ENCODE data around the gene SIPA1. TPM values are rescaled to one million over a fixed set of nuclear protein-coding genes. Genes with fewer than 3 reads are reported as not detected.

SIPA1 gene
- 22.5 TPM for total RNA-seq
- long read RNA-seq, transcript SIPA1-209 (16 exons, 3,521 nt), result major isoform, 71 of 130 reads
- long read RNA-seq, partial matches to known transcripts, result 43 of 130 reads
- long read RNA-seq, other reads (novel, unspliced or antisense), result 16 of 130 reads

DNA sequence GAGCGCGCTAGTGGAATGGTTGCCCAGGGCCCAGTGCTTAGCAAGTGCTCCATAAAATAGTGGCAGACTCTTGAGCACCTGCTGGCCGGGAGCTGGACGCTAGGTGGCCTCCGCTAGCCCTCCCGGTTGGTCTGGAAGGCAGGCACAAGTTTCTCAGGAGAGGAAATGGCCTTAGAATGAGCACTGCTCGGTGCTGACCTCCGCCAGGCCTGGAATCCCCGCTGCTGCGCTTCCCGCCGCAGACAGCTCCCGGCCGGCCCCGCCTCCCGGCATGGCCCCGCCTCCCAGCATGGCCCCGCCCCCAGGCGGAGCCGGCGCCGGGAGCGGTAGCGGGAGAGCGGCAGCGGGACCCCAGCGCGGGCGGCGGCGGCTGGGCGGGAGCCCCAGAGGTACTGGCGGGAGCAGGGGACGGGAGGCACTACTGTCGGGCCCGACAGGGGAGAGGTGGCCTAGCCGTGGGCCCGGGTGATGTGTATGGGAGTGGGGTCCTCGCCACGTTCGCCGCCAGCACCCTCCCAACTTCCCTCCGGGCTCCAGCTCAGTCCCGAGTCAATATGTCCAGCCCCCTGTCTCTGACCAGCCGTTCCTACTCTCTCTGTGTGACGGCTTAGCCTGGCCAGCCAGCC is at the start of gene SIPA1:
SIPA1 (plus strand) TSS at position 308 of the 626 bp plus-strand sequence. CDS start 2,821 bp downstream, outside the sequence.
- intact Hi-C loops (cut with DNase I), result loop anchor here (10.0 kb wide), 1 partner anchor 67 kb away; no protein-coding TSS in a partner anchor
- ATAC-seq (ENCODE audit: poor library complexity) (peak; percentile 92), DNase-seq (peak; percentile 84)

DNA sequence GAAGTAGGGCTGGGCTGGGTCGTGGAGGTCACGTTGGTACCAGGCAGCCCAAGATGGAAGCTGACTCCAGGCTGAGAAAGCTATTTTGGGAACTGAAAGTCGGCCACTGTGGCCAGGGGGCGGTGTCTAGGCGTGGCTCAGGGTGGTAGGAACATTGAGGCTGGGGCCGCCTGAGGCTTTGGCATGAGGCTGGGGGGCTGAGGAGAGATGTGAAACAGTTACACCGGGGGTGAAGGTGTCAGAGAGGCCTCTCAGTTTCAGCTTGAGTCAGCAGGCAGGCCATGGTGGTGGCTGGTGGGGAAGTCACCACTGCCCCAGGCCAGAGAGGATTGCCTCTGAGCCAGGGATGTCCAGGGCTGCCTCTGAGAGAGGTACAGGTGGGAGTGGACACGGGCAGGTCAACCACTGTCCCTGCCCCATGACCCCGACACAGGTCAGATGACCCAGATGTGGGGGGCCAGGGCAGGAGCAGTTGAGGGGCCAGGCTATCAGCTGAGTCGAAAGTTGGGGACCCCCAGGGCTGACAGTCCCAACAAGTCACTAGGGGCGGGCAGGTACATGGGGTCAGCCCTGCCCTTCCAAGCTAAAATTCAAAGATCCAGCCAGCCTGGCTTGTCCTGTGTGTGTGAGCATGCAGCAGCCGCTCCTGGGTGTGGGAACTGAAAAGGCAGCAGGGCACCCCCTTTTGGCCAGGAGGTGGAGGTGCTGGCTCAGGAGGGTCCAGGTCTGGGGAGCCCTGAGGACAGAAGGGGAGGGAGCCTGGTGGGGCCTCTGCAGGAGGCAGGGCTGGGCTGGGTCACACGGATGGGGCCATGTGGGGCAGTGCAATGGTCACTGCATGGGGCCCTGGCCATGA is 49.5 kb upstream of the SIPA1 start:
- intact Hi-C loops (cut with DNase I), result no loop called here
- ATAC-seq (ENCODE audit: poor library complexity) (peak; percentile 68), DNase-seq (peak; percentile 76)

- no peak for DNase-seq
- intact Hi-C loops (cut with DNase I), result no loop called here
These were observed 48.3 kb upstream of the SIPA1 start for GRCh38 chr11:65589444-65590239.

DNA sequence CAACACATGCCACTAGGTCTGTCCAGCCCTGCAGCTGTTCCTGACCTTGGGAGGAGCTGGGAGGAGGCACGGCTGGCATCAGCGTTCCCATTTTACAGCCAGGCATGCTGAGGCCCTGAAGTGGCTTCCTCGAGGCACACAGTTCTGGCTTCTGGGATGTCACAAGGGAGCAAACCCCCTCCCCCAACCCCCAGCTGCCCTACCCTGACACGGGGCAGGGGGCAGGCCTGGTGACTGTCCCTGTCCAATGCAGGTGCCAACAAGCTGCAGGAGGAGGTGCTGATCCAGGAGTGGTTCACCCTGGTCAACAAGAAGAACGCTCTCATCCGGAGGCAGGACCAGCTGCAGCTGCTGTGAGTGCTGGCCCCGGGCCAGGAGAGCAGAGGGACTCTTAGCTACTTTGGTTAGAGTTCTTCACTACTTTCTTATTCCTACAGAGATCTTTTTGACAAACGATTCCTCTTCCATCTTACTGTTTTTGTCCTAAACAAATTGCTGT is 47.6 kb upstream of the SIPA1 start:
- DNase-seq (peak; percentile 77), ATAC-seq (ENCODE audit: poor library complexity) (no peak)
- intact Hi-C loops (cut with DNase I), result no loop called here

More at GRCh38 chr11:65589444-65590239, 48.3 kb upstream of the SIPA1 start:
- no peak for ATAC-seq (ENCODE audit: poor library complexity)

DNA sequence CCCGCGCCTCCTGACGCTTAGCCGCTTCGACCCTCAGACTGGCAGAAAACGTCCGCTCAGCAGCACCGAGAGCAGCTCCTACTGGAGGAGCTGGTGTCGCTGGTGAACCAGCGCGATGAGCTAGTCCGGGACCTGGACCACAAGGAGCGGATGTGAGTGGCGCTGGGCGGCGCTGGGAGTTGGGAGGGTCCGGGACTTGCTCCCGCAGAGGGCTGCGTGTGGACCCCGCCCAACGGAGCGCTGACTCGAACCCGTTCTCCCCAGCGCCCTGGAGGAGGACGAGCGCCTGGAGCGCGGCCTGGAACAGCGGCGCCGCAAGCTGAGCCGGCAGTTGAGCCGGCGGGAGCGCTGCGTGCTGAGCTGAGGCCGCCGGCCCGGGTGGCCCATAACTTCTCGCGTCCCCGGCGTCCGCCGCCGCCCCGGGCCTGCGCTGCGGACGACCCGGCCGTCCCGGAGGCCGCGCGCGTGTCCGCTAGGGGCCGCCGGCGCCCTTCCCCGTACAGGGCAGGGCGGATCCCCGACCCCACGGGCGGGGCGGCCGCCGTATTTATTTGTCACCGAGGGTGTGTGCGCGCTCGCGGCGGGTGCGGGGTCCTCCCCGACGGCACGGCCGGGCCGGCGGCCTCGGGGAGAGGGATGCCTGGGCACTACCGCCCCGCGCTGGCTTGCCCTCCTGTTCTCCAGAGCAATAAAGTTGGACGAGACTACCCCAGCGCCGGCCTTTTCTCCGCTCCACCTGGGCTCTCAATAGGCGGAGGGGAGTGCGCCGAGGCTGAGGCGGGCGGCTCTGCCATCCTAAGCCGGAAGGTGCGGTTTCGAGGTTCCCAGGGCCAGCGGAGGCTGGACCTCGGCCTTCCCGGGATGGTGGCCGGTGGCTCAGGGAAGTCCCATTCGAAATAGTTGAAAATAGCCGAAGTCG is 45.7 kb upstream of the SIPA1 start:
- DNase-seq, result no peak
- intact Hi-C loops (cut with DNase I), result no loop called here
- peak; percentile 42 for ATAC-seq (ENCODE audit: poor library complexity)

DNA sequence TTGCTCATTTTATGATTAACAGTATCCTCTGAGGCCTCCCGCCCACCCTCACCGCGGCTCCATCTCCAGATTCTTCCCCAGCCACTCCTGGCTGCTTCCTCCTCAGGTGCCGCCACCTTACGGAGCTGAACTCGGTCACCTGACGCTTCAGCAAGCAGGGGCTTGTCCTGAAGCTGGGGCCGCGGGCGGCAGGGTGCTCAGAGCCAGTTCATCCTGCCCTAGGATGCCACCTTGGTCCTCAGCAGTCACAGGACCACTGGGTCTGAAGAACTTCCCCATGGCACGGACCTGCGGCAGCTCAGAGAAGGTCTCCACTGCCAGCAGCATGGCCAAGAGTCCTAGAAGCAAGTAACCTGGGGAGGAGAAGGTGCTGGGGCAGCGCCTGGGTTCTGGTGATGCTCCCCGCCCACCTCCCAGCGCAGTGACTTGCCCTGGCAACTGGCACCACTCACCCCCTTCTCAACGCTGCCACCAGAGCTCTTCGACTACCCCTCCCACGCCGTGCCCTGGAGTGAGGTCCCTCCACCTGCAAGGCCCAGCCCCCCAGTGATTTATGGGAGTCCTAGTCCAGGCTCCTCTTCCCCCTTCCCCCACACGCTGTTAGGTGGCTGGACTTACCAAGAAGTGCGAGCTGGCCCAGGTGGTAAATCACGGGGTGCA is 44.9 kb upstream of the SIPA1 start:
- ATAC-seq (ENCODE audit: poor library complexity), result no peak
- intact Hi-C loops (cut with DNase I), result no loop called here
- DNase-seq, result no peak

- intact Hi-C loops (cut with DNase I), result no loop called here
- DNase-seq, result peak; percentile 76
These were observed 44.1 kb upstream of the SIPA1 start for GRCh38 chr11:65593518-65594414.

GRCh38 chr11:65595131-65595530 is 42.8 kb upstream of the SIPA1 start:
- no peak for DNase-seq
- ATAC-seq (ENCODE audit: poor library complexity), result no peak
- intact Hi-C loops (cut with DNase I), result no loop called here

More at GRCh38 chr11:65593518-65594414, 44.1 kb upstream of the SIPA1 start:
- ATAC-seq (ENCODE audit: poor library complexity), result peak; percentile 47

- intact Hi-C loops (cut with DNase I), result no loop called here
- DNase-seq (no peak), ATAC-seq (ENCODE audit: poor library complexity) (no peak)
These were observed 42.2 kb upstream of the SIPA1 start, which contains the start of gene KCNK7 for GRCh38 chr11:65595543-65596281. KCNK7 (minus strand) TSS chr11:65595800; CDS start chr11:65595772, 28 bp downstream.

DNA sequence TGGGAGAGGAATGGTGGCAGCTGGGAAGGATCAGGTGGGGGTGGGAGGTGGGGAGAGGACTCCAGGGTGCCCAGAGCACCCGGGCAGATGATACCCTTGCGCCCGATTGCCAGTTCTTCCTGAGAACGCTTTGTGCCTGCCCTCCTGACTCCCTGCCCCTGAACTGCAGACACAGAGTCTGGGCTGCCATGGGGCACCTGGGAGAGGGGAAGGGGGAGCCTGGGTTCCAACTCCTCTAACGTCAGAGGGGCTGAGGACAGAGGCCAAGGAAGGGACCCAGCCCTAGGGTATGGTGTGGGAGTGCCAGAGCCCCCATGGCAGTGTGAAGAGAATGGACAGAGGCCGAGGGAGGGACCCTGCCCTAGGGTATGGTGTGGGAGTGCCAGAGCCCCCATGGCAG is 41.4 kb upstream of the SIPA1 start:
- intact Hi-C loops (cut with DNase I), result no loop called here
- DNase-seq, result no peak
- ATAC-seq (ENCODE audit: poor library complexity), result no peak

DNA sequence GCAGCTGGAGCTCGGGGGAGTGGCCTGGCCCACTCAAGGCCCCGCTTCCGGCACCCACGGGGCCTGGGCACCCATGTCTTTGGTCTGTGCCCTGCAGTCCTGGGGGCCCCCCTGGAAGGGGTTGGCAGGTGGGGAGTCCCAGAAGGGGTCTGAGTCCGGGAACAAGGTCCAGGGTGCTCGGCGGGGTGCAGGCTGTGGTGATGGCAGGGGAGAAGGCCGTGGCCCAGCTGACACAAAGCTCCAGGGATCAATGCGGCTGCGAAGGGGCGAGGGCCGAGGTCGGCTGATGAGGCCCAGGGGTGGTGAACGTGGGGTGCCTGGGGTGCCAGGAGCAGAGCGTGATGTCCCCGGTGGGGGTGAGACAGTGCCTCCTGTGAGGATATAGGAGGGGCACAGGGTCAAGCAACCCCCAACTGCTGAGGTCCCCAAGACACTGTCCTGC is 39.6 kb upstream of the SIPA1 start:
- intact Hi-C loops (cut with DNase I), result no loop called here
- no peak for ATAC-seq (ENCODE audit: poor library complexity)

DNA sequence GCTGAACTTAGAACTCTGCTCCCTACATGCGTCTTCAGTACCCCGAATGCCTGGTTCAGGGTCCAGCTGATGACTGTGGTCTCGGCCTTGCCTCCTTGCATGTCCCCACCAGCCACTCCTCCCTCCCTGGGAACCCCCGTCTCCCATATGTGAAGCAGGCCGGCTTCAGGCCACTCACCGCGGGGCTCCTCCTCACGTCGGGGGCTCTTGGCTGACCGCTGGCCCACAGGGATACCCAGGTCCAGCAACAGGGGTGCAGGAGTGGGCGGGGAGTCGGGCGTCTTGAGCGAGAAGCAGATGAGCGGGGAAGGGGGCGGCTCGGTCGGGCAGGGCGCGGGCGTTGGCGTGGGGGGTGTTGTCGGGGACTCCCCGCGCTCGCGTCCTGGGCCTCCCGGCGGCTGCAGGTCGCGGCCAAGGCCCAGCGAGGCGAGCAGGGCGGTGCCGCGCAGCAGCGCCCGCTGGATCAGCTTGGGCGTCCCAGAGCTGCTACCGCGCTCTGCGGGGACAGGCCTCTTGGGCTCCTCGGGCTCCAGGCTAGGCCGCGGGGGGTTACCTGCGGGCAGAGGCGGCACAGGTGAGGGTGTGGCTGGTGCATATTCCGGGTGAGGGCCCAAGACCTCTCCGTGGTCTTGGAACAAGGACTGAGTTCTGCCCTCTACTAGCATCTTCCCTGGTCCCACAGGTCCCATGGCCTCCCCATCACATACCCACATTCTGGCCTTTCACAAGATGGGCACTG is 38.5 kb upstream of the SIPA1 start:
- DNase-seq (no peak), ATAC-seq (ENCODE audit: poor library complexity) (no peak)
- intact Hi-C loops (cut with DNase I), result no loop called here

More for the DNA sequence above, 39.6 kb upstream of the SIPA1 start:
- no peak for DNase-seq

GRCh38 chr11:65599955-65600246 is 38.0 kb upstream of the SIPA1 start:
- DNase-seq, result no peak
- no peak for ATAC-seq (ENCODE audit: poor library complexity)
- intact Hi-C loops (cut with DNase I), result no loop called here

DNA sequence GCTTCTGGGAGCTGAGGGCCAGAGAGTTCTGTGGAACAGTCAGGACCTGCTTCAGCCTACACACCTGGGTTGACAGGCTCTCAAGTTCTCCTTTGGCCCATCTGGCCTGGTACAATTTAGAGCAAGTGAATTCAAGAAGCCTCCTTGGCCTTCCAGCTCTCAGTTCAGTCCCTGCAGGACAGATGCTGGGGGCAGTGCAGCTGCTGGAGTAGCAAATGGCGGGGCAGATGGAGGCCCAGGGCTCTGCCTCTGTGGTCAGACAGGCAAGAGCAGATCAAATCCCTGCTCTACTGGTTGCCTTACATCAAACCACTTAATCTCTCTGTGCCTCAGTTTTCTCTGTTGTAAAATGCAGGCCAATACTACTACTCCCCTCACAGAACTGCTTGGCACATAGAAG is 33.6 kb upstream of the SIPA1 start:
- ATAC-seq (ENCODE audit: poor library complexity), result no peak
- DNase-seq, result no peak
- intact Hi-C loops (cut with DNase I), result no loop called here

Data from Right ventricle myocardium superior (tissue), 1 donor.